HG02943 (cell line): ENCODE data around the gene PCDHGB2.
A peak's percentile ranks its signal among the peaks of the same experiment; 100 is the strongest.
"Not testable (repeated sequence)": the region's sequence is repeated elsewhere in the genome, so short reads cannot be mapped to it uniquely, and the experiment has no call there.

Experiments
- ATAC-seq: cut with Tn5 transposase; IDR thresholded peaks from one replicate; pipeline ENCODE4 v1.9.1; 2021; ENCODE audit warnings: mild to moderate bottlenecking, low read depth, moderate library complexity; ENCODE audit not compliant: unreplicated experiment

PCDHGB2 gene

GRCh38 chr5:141383345-141383744, 23.6 kb downstream of the PCDHGB2 start:
- ATAC-seq = no peak

GRCh38 chr5:141384471-141385267, 24.9 kb downstream of the PCDHGB2 start:
- ATAC-seq = no peak

GRCh38 chr5:141387557-141388311, 27.9 kb downstream of the PCDHGB2 start, which contains the start of gene PCDHGB4:
PCDHGB4 (plus strand) TSS chr5:141387698; CDS start chr5:141387885, 187 bp downstream.
- ATAC-seq = peak; percentile 94

- ATAC-seq = no peak
Observed at GRCh38 chr5:141388661-141389060, 28.9 kb downstream of the PCDHGB2 start.

- no peak for ATAC-seq
Observed at GRCh38 chr5:141389153-141390042, 29.6 kb downstream of the PCDHGB2 start.

- ATAC-seq = no peak
Observed at GRCh38 chr5:141392429-141393198, 32.8 kb downstream of the PCDHGB2 start, which contains the start of gene PCDHGA8. PCDHGA8 (plus strand) TSS chr5:141392633; CDS start chr5:141392814, 181 bp downstream.

GRCh38 chr5:141393267-141393666, 33.5 kb downstream of the PCDHGB2 start:
- no peak for ATAC-seq

- not testable (repeated sequence) for ATAC-seq
Observed at GRCh38 chr5:141394401-141395187, 34.8 kb downstream of the PCDHGB2 start.

GRCh38 chr5:141397756-141398551, 38.2 kb downstream of the PCDHGB2 start, which contains the start of gene PCDHGB5:
PCDHGB5 (plus strand) TSS chr5:141397947; CDS start chr5:141398128, 181 bp downstream.
- not testable (repeated sequence) for ATAC-seq

GRCh38 chr5:141398608-141399007, 38.8 kb downstream of the PCDHGB2 start:
- ATAC-seq = no peak

GRCh38 chr5:141399555-141400258, 39.9 kb downstream of the PCDHGB2 start:
- ATAC-seq = no peak

- ATAC-seq = no peak
Observed at GRCh38 chr5:141402553-141403243, 42.9 kb downstream of the PCDHGB2 start, which contains the start of gene PCDHGA9. PCDHGA9 (plus strand) TSS chr5:141402778; CDS start chr5:141402953, 175 bp downstream.

- ATAC-seq = no peak
Observed at GRCh38 chr5:141403387-141403786, 43.6 kb downstream of the PCDHGB2 start.

GRCh38 chr5:141407790-141408505, 48.2 kb downstream of the PCDHGB2 start, which contains the start of gene PCDHGB6:
PCDHGB6 (plus strand) TSS chr5:141408021; CDS start chr5:141408203, 182 bp downstream.
- ATAC-seq = not testable (repeated sequence)

GRCh38 chr5:141409598-141410306, 50.0 kb downstream of the PCDHGB2 start:
- ATAC-seq = no peak
